GM23248 (cell line): ENCODE results near the gene BCL2L13. TPM values are rescaled to one million over a fixed set of nuclear protein-coding genes. Genes with fewer than 3 reads are reported as not detected.
A peak's percentile ranks its signal among the peaks of the same experiment; 100 is the strongest.
"Not testable (repeated sequence)": the region's sequence is repeated elsewhere in the genome, so short reads cannot be mapped to it uniquely, and the experiment has no call there.

Experiments used
- DNase-seq: peaks from one replicate; pipeline ENCODE4 v3.0.0-alpha.2; 2015
- H2AFZ ChIP-seq: fragments of 200-600 bp; sonication (generic); 2 replicates; pipeline ENCODE4 v1.6.1; 2016; ENCODE audit warnings: antibody characterized with exemption
- H3F3A ChIP-seq: fragments of 200-600 bp; sonication (generic); 2 replicates; pipeline ENCODE4 v1.6.1; 2016; ENCODE audit warnings: mild to moderate bottlenecking, antibody characterized with exemption, mixed run types; ENCODE audit not compliant: insufficient read depth
- H3K27ac ChIP-seq: fragments of 200-600 bp; sonication (generic); 2 replicates; pipeline ENCODE4 v1.5.1; 2016; ENCODE audit warnings: mild to moderate bottlenecking
- H3K27me3 ChIP-seq: fragments of 200-600 bp; sonication (generic); replicated peaks from 2 replicates; pipeline ENCODE4 v1.6.1; 2016; ENCODE audit warnings: mild to moderate bottlenecking; ENCODE audit not compliant: insufficient read depth
- H3K36me3 ChIP-seq: fragments of 200-600 bp; sonication (generic); 2 replicates; pipeline ENCODE4 v1.6.1; 2016; ENCODE audit warnings: low read depth, mild to moderate bottlenecking
- H3K4me1 ChIP-seq: fragments of 200-600 bp; sonication (generic); 2 replicates; pipeline ENCODE4 v1.6.1; 2016; ENCODE audit warnings: mild to moderate bottlenecking; ENCODE audit not compliant: insufficient read depth
- H3K4me2 ChIP-seq: fragments of 200-600 bp; sonication (generic); one replicate; pipeline ENCODE4 v1.6.1; 2016; ENCODE audit warnings: mild to moderate bottlenecking; ENCODE audit not compliant: unreplicated experiment
- H3K4me3 ChIP-seq: fragments of 200-600 bp; sonication (generic); 2 replicates; pipeline ENCODE4 v1.5.1; 2016; ENCODE audit warnings: mild to moderate bottlenecking
- H3K79me2 ChIP-seq: fragments of 200-600 bp; sonication (generic); 2 replicates; pipeline ENCODE4 v1.6.1; 2016; ENCODE audit warnings: mild to moderate bottlenecking; ENCODE audit not compliant: insufficient read depth
- H3K9ac ChIP-seq: fragments of 200-600 bp; sonication (generic); 2 replicates; pipeline ENCODE4 v1.6.1; 2016; ENCODE audit warnings: mild to moderate bottlenecking
- H3K9me2 ChIP-seq: fragments of 200-600 bp; sonication (generic); 2 replicates; pipeline ENCODE4 v1.6.1; 2016; ENCODE audit warnings: mixed run types, mild to moderate bottlenecking, moderate library complexity; ENCODE audit not compliant: insufficient read depth
- H3K9me3 ChIP-seq: fragments of 200-600 bp; sonication (generic); one replicate; pipeline ENCODE4 v1.6.1; 2017; ENCODE audit warnings: low read depth
- H4K20me1 ChIP-seq: fragments of 200-600 bp; sonication (generic); 2 replicates; pipeline ENCODE4 v1.6.0; 2016; ENCODE audit not compliant: insufficient read depth
- EZH2 ChIP-seq: fragments of 200-600 bp; sonication (generic); IDR thresholded peaks from 2 replicates; pipeline ENCODE4 v1.6.1; 2018; ENCODE audit warnings: antibody characterized with exemption, mild to moderate bottlenecking; ENCODE audit not compliant: insufficient read depth, poor library complexity, severe bottlenecking
- EZH2phosphoT487 ChIP-seq: fragments of 200-600 bp; sonication (generic); IDR thresholded peaks from 2 replicates; pipeline ENCODE4 v1.6.1; 2018; ENCODE audit warnings: antibody characterized with exemption, moderate library complexity, mild to moderate bottlenecking, low read depth; ENCODE audit not compliant: insufficient read depth
- WGBS, 2 experiments: methylation state at CpG; one replicate each; pipeline ENCODE4 v1.1.6; 2015 to 2017; ENCODE audit warnings: low lambda C conversion rate in 2 of 2, low coverage in 1 of 2; ENCODE audit errors: missing lambda C conversion rate in 2 of 2; 5-methylcytosine and 5-hydroxymethylcytosine counted together
- in situ Hi-C: fragments of 300-500 bp; cut with MboI; formaldehyde crosslinking; loops from 2 replicates; pipeline ENCODE4 v1.15.0; 2020
- polyA plus RNA-seq: library from polyadenylated mRNA; unstranded; fragments of >200 nt; fragmentation: Nextera tagmentation; extraction: Ambion mirVana; gene quantifications from 2 replicates; pipeline ENCODE4 v1.2.1, GENCODE V29; 2016
- total RNA-seq: library from RNA; depleted of rRNA; stranded (reverse); fragments of >200 nt; shearing (Covaris generic); gene quantifications from 2 replicates; pipeline ENCODE4 v1.2.3, GENCODE V29; 2014

Gene BCL2L13
- total and polyA plus RNA-seq, 2 experiments from 2014 or later = 44.9 to 71.9 TPM

DNA sequence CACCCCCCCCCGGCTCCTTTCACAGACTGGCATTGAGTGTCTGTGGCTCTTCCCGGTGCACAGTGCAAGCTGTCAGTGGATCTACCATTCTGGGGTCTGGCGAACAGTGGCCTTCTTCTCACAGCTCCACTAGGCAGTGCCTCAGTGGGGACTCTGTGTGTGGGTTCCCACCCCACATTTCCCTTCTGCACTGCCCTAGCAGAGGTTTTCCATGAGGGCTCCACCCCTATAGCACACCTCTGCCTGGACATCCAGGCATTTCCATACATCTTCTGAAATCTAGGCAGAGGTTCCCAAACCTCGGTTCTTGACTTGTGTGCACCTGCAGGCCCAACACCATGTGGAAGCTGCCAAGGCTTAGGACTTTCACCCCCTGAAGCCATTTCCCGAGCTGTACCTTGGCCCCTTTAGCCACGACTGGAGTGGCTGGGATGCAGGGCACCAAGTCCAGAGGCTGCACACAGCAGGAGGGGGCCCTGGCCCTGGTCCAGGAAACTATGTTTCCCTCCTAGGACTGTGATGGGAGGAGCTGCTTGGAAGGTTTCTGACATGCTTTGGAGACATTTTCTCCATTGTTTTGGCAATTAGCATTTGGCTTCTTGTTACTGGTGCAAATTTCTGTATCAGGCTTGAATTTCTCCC lies 26.0 kb downstream of the BCL2L13 start:
- Histone ChIP-seq H3K27ac (no peak overlapping the region), H3K9me2 (no peaks in the 10 kb centered on the region), H3K4me2 (no peak overlapping the region), H3K4me1 (no peaks in the 10 kb centered on the region), H3K4me3 (no peak overlapping the region), H2AFZ (no peak overlapping the region), H3K79me2 (peaks cover 33% of the 10 kb centered on the region; the same call in 1 of the 2 replicates), H4K20me1 (no peaks in the 10 kb centered on the region), H3K9me3 (no peaks in the 10 kb centered on the region), H3K27me3 (no peaks in the 10 kb centered on the region), H3K36me3 (peaks cover 16% of the 10 kb centered on the region; the same call in 1 of the 2 replicates), H3K9ac (no peak overlapping the region), H3F3A (no peaks in the 10 kb centered on the region)
- DNase-seq = no peak
- TF ChIP-seq EZH2phosphoT487 (no peak), EZH2 (no peak)
- WGBS, 2 experiments = 95 to 99% methylated on average over 6 of the region's 6 CpGs
- in situ Hi-C loops = no loop called here

DNA sequence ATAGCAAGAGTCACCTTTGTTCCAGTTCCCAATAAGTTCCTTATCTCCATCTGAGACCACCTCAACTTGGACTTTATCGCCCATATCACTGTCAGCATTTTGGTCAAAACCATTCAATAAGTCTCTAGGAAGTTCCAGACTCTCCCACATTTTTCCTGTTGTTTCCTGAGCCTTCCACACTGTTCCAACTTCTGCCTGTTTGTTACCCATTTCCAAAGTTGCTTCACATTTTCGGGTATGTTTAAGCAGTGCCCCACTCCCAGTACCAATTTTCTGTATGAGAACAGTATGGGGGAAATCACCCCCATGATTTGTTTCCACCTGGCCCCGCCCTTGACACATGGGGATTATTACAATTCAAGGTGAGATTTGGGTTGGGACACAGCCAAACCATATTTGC lies 26.7 kb downstream of the BCL2L13 start:
- no peaks in the 10 kb centered on the region for H3K9me2 ChIP-seq
- peaks cover 41% of the 10 kb centered on the region; the same call in 1 of the 2 replicates for H3K79me2 ChIP-seq
- no peaks in the 10 kb centered on the region for H3K27me3 ChIP-seq
- no peak for DNase-seq
- WGBS, 2 experiments = 97% methylated on average over 3 of the region's 3 CpGs
- in situ Hi-C loops = no loop called here
- H2AFZ ChIP-seq = no peak overlapping the region
- H3K4me1 ChIP-seq = no peaks in the 10 kb centered on the region
- no peak overlapping the region for H3K4me2 ChIP-seq
- peaks cover 16% of the 10 kb centered on the region; the same call in 1 of the 2 replicates for H3K36me3 ChIP-seq
- no peak overlapping the region for H3K4me3 ChIP-seq
- H3K27ac ChIP-seq = no peak overlapping the region
- no peaks in the 10 kb centered on the region for H3K9me3 ChIP-seq
- H4K20me1 ChIP-seq = no peaks in the 10 kb centered on the region
- no peak overlapping the region for H3K9ac ChIP-seq
- H3F3A ChIP-seq = no peaks in the 10 kb centered on the region
- TF ChIP-seq EZH2phosphoT487 (no peak), EZH2 (no peak)

DNA sequence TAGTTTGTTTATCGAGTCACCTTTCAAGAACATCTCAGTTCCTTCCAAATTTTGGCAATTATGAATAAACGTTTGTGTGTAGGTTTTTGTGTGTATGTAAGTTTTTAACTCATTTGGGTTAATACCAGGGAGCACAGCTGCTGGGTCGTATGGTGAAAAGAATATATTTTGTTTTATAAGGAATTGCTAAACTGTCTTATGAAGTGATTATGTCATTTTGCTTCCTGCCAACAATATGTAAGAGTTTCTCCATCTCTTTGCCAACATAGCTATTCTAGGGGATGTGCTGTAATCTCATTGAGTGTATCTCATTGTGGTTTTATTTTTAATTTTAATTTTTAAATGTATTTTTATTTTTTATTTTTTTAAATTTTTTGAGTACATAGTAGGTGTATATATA lies 27.3 kb downstream of the BCL2L13 start:
- in situ Hi-C loops = no loop called here
- Histone ChIP-seq H3K9me3 (no peaks in the 10 kb centered on the region), H3K27ac (no peak overlapping the region), H3K4me2 (no peak overlapping the region), H3K9me2 (no peaks in the 10 kb centered on the region), H3K36me3 (peaks cover 19% of the 10 kb centered on the region; the same call in 1 of the 2 replicates), H4K20me1 (no peaks in the 10 kb centered on the region), H3K4me3 (no peak overlapping the region), H3K79me2 (peaks cover 47% of the 10 kb centered on the region; the same call in 1 of the 2 replicates), H3K4me1 (no peaks in the 10 kb centered on the region), H3F3A (no peaks in the 10 kb centered on the region), H2AFZ (no peak overlapping the region), H3K27me3 (no peaks in the 10 kb centered on the region), H3K9ac (no peak overlapping the region)
- DNase-seq = peak; percentile 29
- 39 to 41% methylated on average over 3 of the region's 3 CpGs for WGBS, 2 experiments
- no peak for TF ChIP-seq EZH2phosphoT487
- no peak for TF ChIP-seq EZH2

DNA sequence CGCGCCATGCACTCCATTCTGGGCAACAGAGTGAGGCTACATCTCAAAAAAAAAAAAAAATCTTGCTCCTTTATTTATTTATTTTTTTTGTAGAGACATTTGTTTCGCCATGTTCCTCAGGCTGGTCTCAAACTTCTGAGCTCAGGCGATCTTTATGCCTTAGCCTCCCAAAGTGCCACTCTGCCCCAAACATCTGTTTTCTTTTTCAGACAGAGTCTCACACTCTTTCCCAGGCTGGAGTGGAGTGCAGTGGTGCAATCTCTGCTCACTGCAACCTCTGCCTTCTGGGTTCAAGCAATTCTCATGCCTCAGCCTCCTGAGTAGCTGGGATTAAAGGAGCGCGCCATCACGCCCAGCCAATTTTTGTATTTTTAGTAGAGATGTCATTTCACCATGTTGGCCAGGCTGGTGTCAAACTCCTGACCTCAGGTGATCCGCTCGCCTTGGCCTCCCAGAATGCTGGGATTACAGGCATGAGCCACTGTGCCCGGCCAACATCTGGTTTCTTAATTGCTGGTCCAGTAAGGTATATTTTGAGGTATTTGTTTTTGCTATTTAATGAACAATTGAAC lies 33.0 kb downstream of the BCL2L13 start:
- H3F3A ChIP-seq, H4K20me1 ChIP-seq, H3K9ac ChIP-seq, H3K27me3 ChIP-seq, H3K9me2 ChIP-seq, H3K36me3 ChIP-seq, H3K4me3 ChIP-seq, H3K4me2 ChIP-seq, DNase-seq, H3K9me3 ChIP-seq, H2AFZ ChIP-seq, H3K27ac ChIP-seq, in situ Hi-C loops: not testable (repeated sequence)
- WGBS, 2 experiments = 98% methylated on average over 10 of the region's 10 CpGs
- H3K79me2 ChIP-seq = peaks cover 80% of the 10 kb centered on the region
- 0 out of 2 replicates have a peak, but pooled peaks cover 14% of the 10 kb centered on the region for H3K4me1 ChIP-seq
